ENCODE results near the gene HOXB9. TPM values are rescaled to one million over a fixed set of nuclear protein-coding genes. Genes with fewer than 3 reads are reported as not detected.
A peak's percentile ranks its signal among the peaks of the same experiment; 100 is the strongest.

The HOXB9 gene
- total and polyA plus RNA-seq, 9 of the 15 experiments (the other 6 are each of a cell fraction or from before 2014, with no cell fraction given) = 3.1 to 196 (median 77.6) TPM

- Histone ChIP-seq H3K9me3 (replicated peaks; ENCODE audit: control insufficient read depth, insufficient read depth, low read depth, low read length) (no peaks in the 10 kb centered on the region), H3K4me2 (ENCODE audit: insufficient read depth, low read length) (no peak overlapping the region), H3K27ac (ENCODE audit: extremely low read depth, low read depth, low read length) (no peak overlapping the region), H3K4me1 (replicated peaks in 1 of 2; ENCODE audit: control insufficient read depth in 2 of 2, insufficient read depth in 2 of 2, low read length in 2 of 2) (peaks cover 23 to 42% of the 10 kb centered on the region in 2 experiments; a peak in 4 of 5 replicates), H3K27me3 (ENCODE audit: control insufficient read depth in 2 of 2, insufficient read depth in 2 of 2, low read length in 2 of 2) (no peaks in the 10 kb centered on the region), H2AFZ (ENCODE audit: low read depth, low read length) (no peak overlapping the region), H3K79me2 (ENCODE audit: control insufficient read depth, insufficient read depth, low read length) (peaks cover 41% of the 10 kb centered on the region), H3K4me3 (no peak overlapping the region), H3K9me1 (ENCODE audit: control insufficient read depth, insufficient read depth, low read length) (peaks cover 4% of the 10 kb centered on the region), H4K20me1 (replicated peaks; ENCODE audit: control insufficient read depth, insufficient read depth, low read length) (no peaks in the 10 kb centered on the region), H3K9ac (ENCODE audit: insufficient read depth in 1 of 2, low read depth in 2 of 2, low read length in 2 of 2) (peak overlapping the region in 1 of 2 experiments; percentile 52; a peak in 1 of 4 replicates), H3K36me3 (ENCODE audit: control insufficient read depth, insufficient read depth, low read length) (no peaks in the 10 kb centered on the region)
- 31% methylated on average over 1 of the region's 1 CpG for WGBS (ENCODE audit: insufficient coverage, low coverage, missing lambda C conversion rate)
- ATAC-seq (no peak), FAIRE-seq (no peak), DNase-seq (ENCODE audit: extremely low read depth in 1 of 4, low spot score in 3 of 4) (no peak)
- ChIA-PET CTCF (ENCODE audit: low intra/inter-chr PET ratio) (no interaction called here), POLR2A (interaction anchor here (1.3 to 1.7 kb wide), 2 partner anchors 11 to 12 kb away, joined by 3 to 8 read pairs; no protein-coding TSS in a partner anchor)
- intact Hi-C loops (cut with micrococcal nuclease) = no loop called here
- in situ Hi-C loops (cut with MboI) = no loop called here
- no TSS peak for BruUV-seq (replicated peaks)
- TF ChIP-seq SNRNP70 (optimal IDR thresholded peaks at IDR 0.05; ENCODE audit: low read depth, low read length) = no peak
- no peak for TF ChIP-seq ZBTB7A (IDR thresholded peaks at IDR 0.05; ENCODE audit: borderline replicate concordance, control insufficient read depth, low read depth, low read length)
- TF ChIP-seq MAFF (IDR thresholded peaks at IDR 0.05; ENCODE audit: low read length) = no peak
- TF ChIP-seq SLC30A9 (CRISPR knock-in tag; IDR thresholded peaks at IDR 0.05) = no peak
- TF ChIP-seq MEIS2 (IDR thresholded peaks at IDR 0.05; ENCODE audit: partially characterized antibody) = no peak
- no peak for TF ChIP-seq ZNF282 (CRISPR knock-in tag; IDR thresholded peaks at IDR 0.05)
- TF ChIP-seq FUS (optimal IDR thresholded peaks at IDR 0.05; ENCODE audit: low read depth, low read length) = no peak
- TF ChIP-seq SAP30 (IDR thresholded peaks at IDR 0.05; ENCODE audit: borderline replicate concordance, insufficient read depth, low read depth, low read length, poor library complexity, severe bottlenecking) = no peak
Observed at GRCh38 chr17:48644159-48644558, 18.0 kb upstream of the HOXB9 start.

All from K562 (cell line).